Esophagus squamous epithelium (tissue), 4 donors: Measurements from ENCODE around the gene MPPE1.

Source experiments
- POLR2A ChIP-seq, 4 donors: fragments of 450-650 bp; IDR thresholded peaks; one replicate each; pipeline ENCODE4 v1.6.1; 2017; ENCODE audit warnings: antibody characterized with exemption in 4 of 4, mild to moderate bottlenecking in 4 of 4, moderate library complexity in 3 of 4
- TF ChIP-seq, protein P1 (sequence below), 6 experiments: fragments of 450-650 bp in 4 of 6; fragments of 200-600 bp in 2 of 6; sonication (generic) in 2 of 6; IDR thresholded peaks; one replicate each; pipeline ENCODE4 v1.5.1; 2016 to 2019; ENCODE audit warnings: antibody characterized with exemption in 6 of 6, mild to moderate bottlenecking in 4 of 6, moderate library complexity in 4 of 6

- TF ChIP-seq, protein P1, sequence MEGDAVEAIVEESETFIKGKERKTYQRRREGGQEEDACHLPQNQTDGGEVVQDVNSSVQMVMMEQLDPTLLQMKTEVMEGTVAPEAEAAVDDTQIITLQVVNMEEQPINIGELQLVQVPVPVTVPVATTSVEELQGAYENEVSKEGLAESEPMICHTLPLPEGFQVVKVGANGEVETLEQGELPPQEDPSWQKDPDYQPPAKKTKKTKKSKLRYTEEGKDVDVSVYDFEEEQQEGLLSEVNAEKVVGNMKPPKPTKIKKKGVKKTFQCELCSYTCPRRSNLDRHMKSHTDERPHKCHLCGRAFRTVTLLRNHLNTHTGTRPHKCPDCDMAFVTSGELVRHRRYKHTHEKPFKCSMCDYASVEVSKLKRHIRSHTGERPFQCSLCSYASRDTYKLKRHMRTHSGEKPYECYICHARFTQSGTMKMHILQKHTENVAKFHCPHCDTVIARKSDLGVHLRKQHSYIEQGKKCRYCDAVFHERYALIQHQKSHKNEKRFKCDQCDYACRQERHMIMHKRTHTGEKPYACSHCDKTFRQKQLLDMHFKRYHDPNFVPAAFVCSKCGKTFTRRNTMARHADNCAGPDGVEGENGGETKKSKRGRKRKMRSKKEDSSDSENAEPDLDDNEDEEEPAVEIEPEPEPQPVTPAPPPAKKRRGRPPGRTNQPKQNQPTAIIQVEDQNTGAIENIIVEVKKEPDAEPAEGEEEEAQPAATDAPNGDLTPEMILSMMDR (IDR thresholded peaks at IDR 0.05): no peak
- no peak for TF ChIP-seq POLR2A (IDR thresholded peaks at IDR 0.05)
Measured at GRCh38 chr18:11909061-11909455, 941 bp upstream of the MPPE1 start.
